GM23248 (cell line): ENCODE measurements around the gene XRN2. TPM values are rescaled to one million over a fixed set of nuclear protein-coding genes. Genes with fewer than 3 reads are reported as not detected.

ENCODE experiments used
- DNase-seq: peaks from one replicate; pipeline ENCODE4 v3.0.0-alpha.2; 2015
- H2AFZ ChIP-seq: fragments of 200-600 bp; sonication (generic); 2 replicates; pipeline ENCODE4 v1.6.1; 2016; ENCODE audit warnings: antibody characterized with exemption
- H3F3A ChIP-seq: fragments of 200-600 bp; sonication (generic); 2 replicates; pipeline ENCODE4 v1.6.1; 2016; ENCODE audit warnings: mild to moderate bottlenecking, antibody characterized with exemption, mixed run types; ENCODE audit not compliant: insufficient read depth
- H3K27ac ChIP-seq: fragments of 200-600 bp; sonication (generic); 2 replicates; pipeline ENCODE4 v1.5.1; 2016; ENCODE audit warnings: mild to moderate bottlenecking
- H3K27me3 ChIP-seq: fragments of 200-600 bp; sonication (generic); replicated peaks from 2 replicates; pipeline ENCODE4 v1.6.1; 2016; ENCODE audit warnings: mild to moderate bottlenecking; ENCODE audit not compliant: insufficient read depth
- H3K36me3 ChIP-seq: fragments of 200-600 bp; sonication (generic); 2 replicates; pipeline ENCODE4 v1.6.1; 2016; ENCODE audit warnings: low read depth, mild to moderate bottlenecking
- H3K4me1 ChIP-seq: fragments of 200-600 bp; sonication (generic); 2 replicates; pipeline ENCODE4 v1.6.1; 2016; ENCODE audit warnings: mild to moderate bottlenecking; ENCODE audit not compliant: insufficient read depth
- H3K4me2 ChIP-seq: fragments of 200-600 bp; sonication (generic); one replicate; pipeline ENCODE4 v1.6.1; 2016; ENCODE audit warnings: mild to moderate bottlenecking; ENCODE audit not compliant: unreplicated experiment
- H3K4me3 ChIP-seq: fragments of 200-600 bp; sonication (generic); 2 replicates; pipeline ENCODE4 v1.5.1; 2016; ENCODE audit warnings: mild to moderate bottlenecking
- H3K79me2 ChIP-seq: fragments of 200-600 bp; sonication (generic); 2 replicates; pipeline ENCODE4 v1.6.1; 2016; ENCODE audit warnings: mild to moderate bottlenecking; ENCODE audit not compliant: insufficient read depth
- H3K9ac ChIP-seq: fragments of 200-600 bp; sonication (generic); 2 replicates; pipeline ENCODE4 v1.6.1; 2016; ENCODE audit warnings: mild to moderate bottlenecking
- H3K9me2 ChIP-seq: fragments of 200-600 bp; sonication (generic); 2 replicates; pipeline ENCODE4 v1.6.1; 2016; ENCODE audit warnings: mixed run types, mild to moderate bottlenecking, moderate library complexity; ENCODE audit not compliant: insufficient read depth
- H3K9me3 ChIP-seq: fragments of 200-600 bp; sonication (generic); one replicate; pipeline ENCODE4 v1.6.1; 2017; ENCODE audit warnings: low read depth
- H4K20me1 ChIP-seq: fragments of 200-600 bp; sonication (generic); 2 replicates; pipeline ENCODE4 v1.6.0; 2016; ENCODE audit not compliant: insufficient read depth
- EZH2 ChIP-seq: fragments of 200-600 bp; sonication (generic); IDR thresholded peaks from 2 replicates; pipeline ENCODE4 v1.6.1; 2018; ENCODE audit warnings: antibody characterized with exemption, mild to moderate bottlenecking; ENCODE audit not compliant: insufficient read depth, poor library complexity, severe bottlenecking
- EZH2phosphoT487 ChIP-seq: fragments of 200-600 bp; sonication (generic); IDR thresholded peaks from 2 replicates; pipeline ENCODE4 v1.6.1; 2018; ENCODE audit warnings: antibody characterized with exemption, moderate library complexity, mild to moderate bottlenecking, low read depth; ENCODE audit not compliant: insufficient read depth
- WGBS, 2 experiments: methylation state at CpG; one replicate each; pipeline ENCODE4 v1.1.6; 2015 to 2017; ENCODE audit warnings: low lambda C conversion rate in 2 of 2, low coverage in 1 of 2; ENCODE audit errors: missing lambda C conversion rate in 2 of 2; 5-methylcytosine and 5-hydroxymethylcytosine counted together
- in situ Hi-C: fragments of 300-500 bp; cut with MboI; formaldehyde crosslinking; loops from 2 replicates; pipeline ENCODE4 v1.15.0; 2020
- polyA plus RNA-seq: library from polyadenylated mRNA; unstranded; fragments of >200 nt; fragmentation: Nextera tagmentation; extraction: Ambion mirVana; gene quantifications from 2 replicates; pipeline ENCODE4 v1.2.1, GENCODE V29; 2016
- total RNA-seq: library from RNA; depleted of rRNA; stranded (reverse); fragments of >200 nt; shearing (Covaris generic); gene quantifications from 2 replicates; pipeline ENCODE4 v1.2.3, GENCODE V29; 2014

The XRN2 gene
- total and polyA plus RNA-seq, 2 experiments from 2014 or later, result 55.0 to 78.9 TPM

DNA sequence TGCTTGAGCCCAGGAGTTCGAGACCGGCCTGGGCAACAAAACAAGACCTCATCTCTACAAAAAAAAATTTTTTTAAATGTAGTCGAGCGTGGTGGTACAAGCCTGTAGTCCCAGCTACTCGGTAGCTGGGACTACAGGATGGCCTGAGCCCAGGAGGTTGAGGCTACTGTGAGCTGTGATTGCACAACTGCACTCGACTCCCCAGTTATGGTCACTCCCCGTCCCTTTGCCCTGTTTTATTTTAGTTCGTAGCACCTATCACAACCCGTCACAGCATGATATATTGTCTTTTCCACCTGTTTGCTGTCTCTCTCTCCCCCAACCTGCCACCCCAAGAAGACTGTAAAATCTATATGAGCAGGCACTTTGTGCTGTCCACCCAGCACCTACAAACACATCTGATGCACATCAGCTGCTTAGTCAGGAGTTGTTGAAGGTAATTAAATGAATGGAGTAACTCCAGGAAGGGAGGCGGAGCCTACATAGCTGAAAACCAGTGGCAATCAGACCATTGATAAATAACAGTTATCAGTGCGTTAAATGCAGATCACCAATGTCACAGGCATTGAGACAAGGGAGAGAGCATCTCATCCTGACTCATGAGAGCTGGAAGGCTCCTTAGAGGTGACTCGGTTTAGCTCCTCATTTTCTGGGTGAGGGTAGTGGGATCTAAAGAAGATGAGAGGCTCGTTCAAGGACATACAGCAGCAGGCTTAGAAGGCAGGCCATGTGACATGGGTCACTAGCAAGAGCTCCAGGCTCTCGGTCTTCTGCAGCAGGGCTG lies 14.4 kb upstream of the XRN2 start:
- no peak overlapping the region for H2AFZ ChIP-seq
- WGBS, 2 experiments, result 68 to 73% methylated on average over 14 of the region's 14 CpGs
- in situ Hi-C loops, result no loop called here

DNA sequence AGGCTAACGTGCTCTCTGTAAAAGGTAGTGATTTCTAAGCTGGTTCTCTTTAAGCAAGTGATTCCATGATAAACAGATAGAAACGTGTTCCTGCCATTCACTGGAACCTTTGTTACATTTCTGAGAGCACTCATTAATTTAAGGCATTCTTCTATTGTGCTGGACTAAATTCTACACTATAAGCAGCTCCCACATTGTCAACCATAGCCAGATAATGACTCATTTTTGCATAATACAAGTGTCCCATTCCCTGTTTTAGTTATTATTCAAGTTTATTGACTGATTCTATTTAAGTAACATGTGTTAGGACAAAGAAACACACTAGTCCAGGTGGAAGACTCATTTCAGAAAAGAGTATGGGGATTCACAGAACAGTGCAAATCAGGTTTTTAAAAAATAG lies 13.5 kb upstream of the XRN2 start:
- TF ChIP-seq EZH2 (no peak), EZH2phosphoT487 (no peak)
- H2AFZ ChIP-seq, result no peak overlapping the region
- H3K79me2 ChIP-seq, result no peaks in the 10 kb centered on the region
- no peak overlapping the region for H3K9ac ChIP-seq
- in situ Hi-C loops, result no loop called here
- no peak overlapping the region for H3K4me3 ChIP-seq
- peaks cover 10% of the 10 kb centered on the region; the same call in 1 of the 2 replicates for H3F3A ChIP-seq
- H3K4me2 ChIP-seq, result no peak overlapping the region
- H3K27ac ChIP-seq, result no peak overlapping the region
- WGBS, 2 experiments, result 31 to 34% methylated on average over 2 of the region's 2 CpGs
- peak; percentile 41 for DNase-seq
- H3K4me1 ChIP-seq, result no peaks in the 10 kb centered on the region
- H4K20me1 ChIP-seq, result no peaks in the 10 kb centered on the region
- no peaks in the 10 kb centered on the region for H3K36me3 ChIP-seq
- no peaks in the 10 kb centered on the region for H3K9me3 ChIP-seq
- no peaks in the 10 kb centered on the region for H3K27me3 ChIP-seq
- no peaks in the 10 kb centered on the region for H3K9me2 ChIP-seq

More for the DNA sequence above, 14.4 kb upstream of the XRN2 start:
- Histone ChIP-seq H3K36me3 (no peaks in the 10 kb centered on the region), H4K20me1 (no peaks in the 10 kb centered on the region), H3K9me3 (no peaks in the 10 kb centered on the region), H3K27me3 (no peaks in the 10 kb centered on the region), H3K9ac (no peak overlapping the region), H3K79me2 (no peaks in the 10 kb centered on the region), H3K4me2 (no peak overlapping the region), H3F3A (peaks cover 10% of the 10 kb centered on the region; the same call in 1 of the 2 replicates), H3K9me2 (no peaks in the 10 kb centered on the region), H3K4me3 (no peak overlapping the region), H3K27ac (no peak overlapping the region), H3K4me1 (no peaks in the 10 kb centered on the region)
- TF ChIP-seq EZH2, result no peak
- TF ChIP-seq EZH2phosphoT487, result no peak
- no peak for DNase-seq

DNA sequence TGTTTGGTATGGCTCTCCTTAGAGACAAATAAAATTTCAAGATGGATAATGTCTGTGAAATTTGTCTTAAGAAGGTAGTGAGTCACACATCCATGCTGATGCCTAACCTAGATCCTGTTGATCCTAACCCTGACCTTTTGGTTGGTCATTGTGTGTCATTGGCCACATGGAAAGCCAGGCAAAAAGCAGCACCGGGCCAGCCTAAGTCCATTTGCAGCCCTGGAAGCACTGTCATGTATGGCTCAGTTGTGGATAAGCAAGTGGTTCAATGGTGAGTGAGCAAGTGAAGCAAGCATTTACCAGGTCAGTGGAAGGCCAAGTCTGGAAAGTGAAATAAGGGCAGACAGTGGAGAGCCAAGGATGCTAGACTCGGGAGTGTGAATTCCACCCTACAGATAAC lies 12.1 kb upstream of the XRN2 start:
- Histone ChIP-seq H3F3A (peaks cover 10% of the 10 kb centered on the region; the same call in 1 of the 2 replicates), H3K9me3 (no peaks in the 10 kb centered on the region), H3K27me3 (no peaks in the 10 kb centered on the region), H3K4me1 (no peaks in the 10 kb centered on the region), H3K4me2 (no peak overlapping the region), H3K27ac (no peak overlapping the region), H3K9me2 (no peaks in the 10 kb centered on the region), H3K36me3 (no peaks in the 10 kb centered on the region), H2AFZ (no peak overlapping the region), H3K79me2 (no peaks in the 10 kb centered on the region), H4K20me1 (no peaks in the 10 kb centered on the region), H3K9ac (no peak overlapping the region), H3K4me3 (no peak overlapping the region)
- WGBS, 2 experiments, result 4 to 12% methylated on average over 2 of the region's 2 CpGs
- in situ Hi-C loops, result no loop called here
- peak; percentile 65 for DNase-seq
- TF ChIP-seq EZH2, result no peak
- TF ChIP-seq EZH2phosphoT487, result no peak

DNA sequence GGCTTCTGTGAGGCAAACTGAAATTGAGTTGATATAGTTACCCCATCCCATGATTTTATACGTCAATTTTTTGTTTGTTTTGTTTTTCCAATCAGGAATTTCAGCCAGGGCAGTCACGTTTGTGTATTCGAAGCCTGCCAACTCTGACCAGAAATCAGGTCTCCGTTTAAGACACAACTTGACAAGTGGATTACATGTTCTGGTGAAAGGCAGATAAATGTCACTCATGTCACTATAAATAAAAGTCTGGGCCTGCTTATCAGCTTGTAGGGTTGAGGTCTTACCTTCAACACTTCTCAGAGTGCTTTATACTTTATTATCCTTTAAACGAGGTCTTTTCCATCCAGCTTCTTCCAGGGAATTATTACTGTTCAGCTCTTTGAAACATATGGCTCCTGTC lies 8.4 kb upstream of the XRN2 start:
- no peak overlapping the region for H3K27ac ChIP-seq
- DNase-seq, result no peak
- H4K20me1 ChIP-seq, result no peaks in the 10 kb centered on the region
- H2AFZ ChIP-seq, result no peak overlapping the region
- H3K4me1 ChIP-seq, result no peaks in the 10 kb centered on the region
- WGBS, 2 experiments, result 37 to 47% methylated on average over 5 of the region's 5 CpGs
- H3K9ac ChIP-seq, result no peak overlapping the region
- no peaks in the 10 kb centered on the region for H3K27me3 ChIP-seq
- H3K79me2 ChIP-seq, result no peaks in the 10 kb centered on the region
- no peaks in the 10 kb centered on the region for H3K9me3 ChIP-seq
- TF ChIP-seq EZH2 (no peak), EZH2phosphoT487 (no peak)
- no peaks in the 10 kb centered on the region for H3K36me3 ChIP-seq
- no peak overlapping the region for H3K4me2 ChIP-seq
- no peaks in the 10 kb centered on the region for H3K9me2 ChIP-seq
- in situ Hi-C loops, result no loop called here
- peaks cover 4% of the 10 kb centered on the region; the same call in 1 of the 2 replicates for H3F3A ChIP-seq
- H3K4me3 ChIP-seq, result no peak overlapping the region
